ENCODE measurements around the gene SLC39A3.

SLC39A3 gene

GRCh38 chr19:2701361-2702169 lies 38.3 kb downstream of the SLC39A3 start:
- DNase-seq: no peak

GRCh38 chr19:2700660-2701360 lies 39.0 kb downstream of the SLC39A3 start:
- DNase-seq: no peak

GRCh38 chr19:2699413-2700140 lies 40.2 kb downstream of the SLC39A3 start:
- DNase-seq: no peak

- no peak for DNase-seq
Observed at GRCh38 chr19:2694196-2694595, 45.6 kb downstream of the SLC39A3 start.

- DNase-seq: no peak
Observed at GRCh38 chr19:2693492-2694160, 46.2 kb downstream of the SLC39A3 start.

- no peak for DNase-seq
Observed at GRCh38 chr19:2691951-2692350, 47.9 kb downstream of the SLC39A3 start.

- no peak for DNase-seq
Observed at GRCh38 chr19:2690856-2691255, 49.0 kb downstream of the SLC39A3 start.

- DNase-seq: no peak
Observed at GRCh38 chr19:2686360-2686759, 53.5 kb downstream of the SLC39A3 start.

- no peak for DNase-seq
Observed at GRCh38 chr19:2685204-2685704, 54.6 kb downstream of the SLC39A3 start.

GRCh38 chr19:2683430-2684003 lies 56.3 kb downstream of the SLC39A3 start:
- DNase-seq: no peak

Measured in CD4-positive, alpha-beta T cell treated with Interleukin-1 beta for 1 hour (primary cell).